Activated CD8-positive, alpha-beta T cell treated with anti-CD3 and anti-CD28 coated beads, Interleukin-2, amount 10 ng/mL, durations not matched to agents 7 days and 5 days (primary cell): Measurements from ENCODE around the gene CTNS. TPM values are rescaled to one million over a fixed set of nuclear protein-coding genes. Genes with fewer than 3 reads are reported as not detected.

Source experiments
- ATAC-seq: fragments of 150-1000 bp; cut with Tn5 transposase; one replicate; pipeline ENCODE4 v1.10.0; 2021; ENCODE audit warnings: moderate library complexity
- CTCF ChIA-PET: fragments of 350-600 bp; sonication (Branson Sonifier 250); formaldehyde crosslinking; loops from one replicate; lab custom pipeline; 2021; ENCODE audit warnings: antibody characterized with exemption; lab: Charles Lee
- POLR2A ChIA-PET: fragments of 350-600 bp; sonication (Branson Sonifier 250); formaldehyde crosslinking; loops from one replicate; lab custom pipeline; 2021; ENCODE audit warnings: antibody characterized with exemption; lab: Charles Lee
- DNase-seq: peaks from one replicate; pipeline ENCODE4 v3.0.0-alpha.2; 2020
- H3K27ac Mint-ChIP-seq: one replicate; pipeline ENCODE4 v1.8.0; 2021; ENCODE audit warnings: mild to moderate bottlenecking, mixed read lengths
- H3K27me3 Mint-ChIP-seq: one replicate; pipeline ENCODE4 v1.8.0; 2021; ENCODE audit warnings: low read depth, mixed read lengths
- H3K36me3 Mint-ChIP-seq: one replicate; pipeline ENCODE4 v1.8.0; 2021; ENCODE audit warnings: low read depth, mixed read lengths
- H3K4me1 Mint-ChIP-seq: one replicate; pipeline ENCODE4 v1.8.0; 2021; ENCODE audit warnings: low read depth, mixed read lengths
- H3K4me3 Mint-ChIP-seq: one replicate; pipeline ENCODE4 v1.8.0; 2021; ENCODE audit warnings: mild to moderate bottlenecking, mixed read lengths
- H3K9me3 Mint-ChIP-seq: one replicate; pipeline ENCODE4 v1.8.0; 2022; ENCODE audit warnings: mixed read lengths; ENCODE audit not compliant: insufficient read depth
- total RNA-seq, 2 experiments: library from RNA; stranded (reverse); gene quantifications; one replicate each; pipeline ENCODE4 v1.2.3, GENCODE V29; 2021

Gene CTNS
- total RNA-seq, 2 experiments from 2014 or later: 7.7 to 9.7 TPM

GRCh38 chr17:3663102-3664011, 26.8 kb downstream of the CTNS start:
- Mint-ChIP-seq H3K27me3 (no peaks in the 10 kb centered on the region), H3K9me3 (no peaks in the 10 kb centered on the region), H3K4me1 (peaks cover 6% of the 10 kb centered on the region), H3K4me3 (no peak overlapping the region), H3K36me3 (no peaks in the 10 kb centered on the region), H3K27ac (no peak overlapping the region)
- DNase-seq (no peak), ATAC-seq (no peak)
- POLR2A ChIA-PET: no interaction called here
- CTCF ChIA-PET: interaction anchor here (1.3 kb wide), 1 partner anchor 16 kb away, joined by 3 read pairs; no protein-coding TSS in a partner anchor

- ChIA-PET POLR2A (no interaction called here), CTCF (interaction anchor here (1.1 kb wide), 1 partner anchor 17 kb away, joined by 4 read pairs; no protein-coding TSS in a partner anchor)
- Mint-ChIP-seq H3K9me3 (no peaks in the 10 kb centered on the region), H3K27ac (no peak overlapping the region), H3K36me3 (peaks cover 13% of the 10 kb centered on the region), H3K27me3 (no peaks in the 10 kb centered on the region), H3K4me3 (no peak overlapping the region), H3K4me1 (peaks cover 23% of the 10 kb centered on the region)
- DNase-seq (no peak), ATAC-seq (no peak)
Observed at GRCh38 chr17:3665834-3666233, 29.3 kb downstream of the CTNS start.

GRCh38 chr17:3666516-3666915, 30.0 kb downstream of the CTNS start:
- no peaks in the 10 kb centered on the region for H3K27me3 Mint-ChIP-seq
- H3K36me3 Mint-ChIP-seq: peaks cover 13% of the 10 kb centered on the region
- CTCF ChIA-PET: interaction anchor here (1.1 kb wide), 1 partner anchor 16 kb away, joined by 4 read pairs; no protein-coding TSS in a partner anchor
- no peak overlapping the region for H3K4me3 Mint-ChIP-seq
- no peak for ATAC-seq
- no peak for DNase-seq
- no peak overlapping the region for H3K27ac Mint-ChIP-seq
- peaks cover 23% of the 10 kb centered on the region for H3K4me1 Mint-ChIP-seq
- no peaks in the 10 kb centered on the region for H3K9me3 Mint-ChIP-seq
- POLR2A ChIA-PET: no interaction called here

GRCh38 chr17:3667366-3668278, 31.1 kb downstream of the CTNS start:
- Mint-ChIP-seq H3K9me3 (no peaks in the 10 kb centered on the region), H3K4me3 (peak overlapping the region; percentile 91), H3K27me3 (no peaks in the 10 kb centered on the region), H3K4me1 (peaks cover 23% of the 10 kb centered on the region), H3K27ac (no peak overlapping the region), H3K36me3 (peaks cover 13% of the 10 kb centered on the region)
- peak; percentile 30 for DNase-seq
- CTCF ChIA-PET: no interaction called here
- POLR2A ChIA-PET: interaction anchor here (0.6 to 0.7 kb wide), 2 partner anchors 23 to 56 kb away, joined by 3 read pairs; partner anchors contain the start of gene HASPIN
- ATAC-seq: peak; percentile 11

GRCh38 chr17:3668279-3669084, 31.9 kb downstream of the CTNS start, which contains the start of the genes EMC6 and TAX1BP3:
TSS of gene EMC6 (plus strand) at chr17:3668812. CDS start at chr17:3669147, 335 bp downstream.
TSS of gene TAX1BP3 (minus strand) at chr17:3668578. CDS start at chr17:3668526, 52 bp downstream.
- peak within 1 kb of the TSS; percentile 84 for H3K27ac Mint-ChIP-seq
- ATAC-seq (peak; percentile 97), DNase-seq (peak; percentile 99)
- peak within 1 kb of the TSS; percentile 91 for H3K4me3 Mint-ChIP-seq
- no peaks in the 10 kb centered on the region for H3K27me3 Mint-ChIP-seq
- ChIA-PET CTCF (no interaction called here), POLR2A (interaction anchor here (0.6 to 1.9 kb wide), 4 partner anchors 10 to 72 kb away, joined by 3 to 11 read pairs (median 5); partner anchors contain the start of gene HASPIN)
- peaks cover 23% of the 10 kb centered on the region for H3K4me1 Mint-ChIP-seq
- H3K9me3 Mint-ChIP-seq: no peaks in the 10 kb centered on the region
- H3K36me3 Mint-ChIP-seq: peaks cover 13% of the 10 kb centered on the region

- Mint-ChIP-seq H3K27ac (peak overlapping the region; percentile 84), H3K4me3 (peak overlapping the region; percentile 91), H3K4me1 (peaks cover 23% of the 10 kb centered on the region), H3K9me3 (no peaks in the 10 kb centered on the region), H3K27me3 (no peaks in the 10 kb centered on the region), H3K36me3 (peaks cover 13% of the 10 kb centered on the region)
- no peak for DNase-seq
- ChIA-PET CTCF (no interaction called here), POLR2A (interaction anchor here (0.6 to 1.9 kb wide), 3 partner anchors 10 to 71 kb away, joined by 5 to 11 read pairs (median 5); no protein-coding TSS in a partner anchor)
- ATAC-seq: no peak
Observed at GRCh38 chr17:3669085-3669347, 32.5 kb downstream of the CTNS start.

- POLR2A ChIA-PET: interaction anchor here (1.9 kb wide), 1 partner anchor 9 kb away, joined by 11 read pairs; no protein-coding TSS in a partner anchor
- H3K27ac Mint-ChIP-seq: peak overlapping the region; percentile 84
- H3K27me3 Mint-ChIP-seq: no peaks in the 10 kb centered on the region
- CTCF ChIA-PET: interaction anchor here (1.2 kb wide), 1 partner anchor 620 kb away, joined by 3 read pairs; no protein-coding TSS in a partner anchor
- peaks cover 23% of the 10 kb centered on the region for H3K4me1 Mint-ChIP-seq
- H3K9me3 Mint-ChIP-seq: no peaks in the 10 kb centered on the region
- peaks cover 13% of the 10 kb centered on the region for H3K36me3 Mint-ChIP-seq
- ATAC-seq (no peak), DNase-seq (no peak)
- peak overlapping the region; percentile 91 for H3K4me3 Mint-ChIP-seq
Observed at GRCh38 chr17:3669548-3669947, 33.0 kb downstream of the CTNS start.

- peaks cover 13% of the 10 kb centered on the region for H3K36me3 Mint-ChIP-seq
- no peaks in the 10 kb centered on the region for H3K9me3 Mint-ChIP-seq
- no peaks in the 10 kb centered on the region for H3K27me3 Mint-ChIP-seq
- POLR2A ChIA-PET: no interaction called here
- DNase-seq: no peak
- ATAC-seq: no peak
- no peak overlapping the region for H3K27ac Mint-ChIP-seq
- H3K4me3 Mint-ChIP-seq: no peak overlapping the region
- CTCF ChIA-PET: no interaction called here
- H3K4me1 Mint-ChIP-seq: peaks cover 20% of the 10 kb centered on the region
Observed at GRCh38 chr17:3672571-3672970, 36.0 kb downstream of the CTNS start.

- Mint-ChIP-seq H3K27me3 (no peaks in the 10 kb centered on the region), H3K9me3 (no peaks in the 10 kb centered on the region), H3K27ac (no peak overlapping the region), H3K4me1 (peaks cover 3% of the 10 kb centered on the region), H3K36me3 (no peaks in the 10 kb centered on the region), H3K4me3 (no peak overlapping the region)
- DNase-seq: no peak
- CTCF ChIA-PET: no interaction called here
- no peak for ATAC-seq
- POLR2A ChIA-PET: no interaction called here
Observed at GRCh38 chr17:3675886-3676285, 39.3 kb downstream of the CTNS start.

GRCh38 chr17:3678095-3678820, 41.7 kb downstream of the CTNS start:
- ATAC-seq (no peak), DNase-seq (no peak)
- ChIA-PET CTCF (interaction anchor here (1.0 to 1.9 kb wide), 2 partner anchors 60 to 630 kb away, joined by 3 to 9 read pairs; no protein-coding TSS in a partner anchor), POLR2A (interaction anchor here (2.9 kb wide), 1 partner anchor 9 kb away, joined by 11 read pairs; the partner anchor contains the start of genes EMC6 and TAX1BP3)
- peaks cover 22% of the 10 kb centered on the region for H3K4me1 Mint-ChIP-seq
- H3K9me3 Mint-ChIP-seq: no peaks in the 10 kb centered on the region
- no peak overlapping the region for H3K27ac Mint-ChIP-seq
- peaks cover 2% of the 10 kb centered on the region for H3K36me3 Mint-ChIP-seq
- no peaks in the 10 kb centered on the region for H3K27me3 Mint-ChIP-seq
- H3K4me3 Mint-ChIP-seq: no peak overlapping the region
